ENCODE data around the gene ADH6. TPM values are rescaled to one million over a fixed set of nuclear protein-coding genes. Genes with fewer than 3 reads are reported as not detected.
"Not testable (repeated sequence)": the region's sequence is repeated elsewhere in the genome, so short reads cannot be mapped to it uniquely, and the experiment has no call there.

Gene ADH6
- total RNA-seq, 1 experiment from 2014 or later, result not detected

GRCh38 chr4:99227646-99228045, 8.6 kb upstream of the ADH6 start:
- H3K27ac ChIP-seq; H3K9me2 ChIP-seq (ENCODE audit: insufficient read depth); H3K4me3 ChIP-seq; H4K20me1 ChIP-seq (ENCODE audit: insufficient read depth); H3K4me2 ChIP-seq; H3K79me2 ChIP-seq (ENCODE audit: low read depth); H3K36me3 ChIP-seq (ENCODE audit: low read depth); POLR2A ChIA-PET (ENCODE audit: unreplicated experiment); H3K4me1 ChIP-seq (replicated peaks; ENCODE audit: insufficient read depth); H3F3A ChIP-seq (ENCODE audit: insufficient read depth, low read depth); intact Hi-C loops (cut with micrococcal nuclease; ENCODE audit: unreplicated experiment); H2AFZ ChIP-seq; H3K9me3 ChIP-seq (ENCODE audit: insufficient read depth, low read depth); DNase-seq; H3K27me3 ChIP-seq (ENCODE audit: insufficient read depth, low read depth); CTCF ChIA-PET; BruUV-seq (replicated peaks): not testable (repeated sequence)

- BruUV-seq (replicated peaks), result no TSS peak
- Histone ChIP-seq H3K9me2 (ENCODE audit: insufficient read depth) (no peaks in the 10 kb centered on the region), H3K36me3 (ENCODE audit: low read depth) (no peaks in the 10 kb centered on the region), H3F3A (ENCODE audit: insufficient read depth, low read depth) (no peaks in the 10 kb centered on the region), H3K4me2 (no peak overlapping the region), H3K4me1 (replicated peaks; ENCODE audit: insufficient read depth) (no peaks in the 10 kb centered on the region), H3K27ac (no peak overlapping the region), H2AFZ (no peak overlapping the region), H3K27me3 (ENCODE audit: insufficient read depth, low read depth) (no peaks in the 10 kb centered on the region), H3K9me3 (ENCODE audit: insufficient read depth, low read depth) (no peaks in the 10 kb centered on the region), H4K20me1 (ENCODE audit: insufficient read depth) (no peaks in the 10 kb centered on the region), H3K79me2 (ENCODE audit: low read depth) (no peaks in the 10 kb centered on the region), H3K4me3 (no peak overlapping the region)
- DNase-seq, result no peak
- ChIA-PET POLR2A (ENCODE audit: unreplicated experiment) (no interaction called here), CTCF (no interaction called here)
- TF ChIP-seq CTCF (conservative IDR thresholded peaks at IDR 0.05) (no peak), EZH2 (IDR thresholded peaks at IDR 0.05; ENCODE audit: low read depth) (no peak)
- intact Hi-C loops (cut with micrococcal nuclease; ENCODE audit: unreplicated experiment), result no loop called here
Observed at GRCh38 chr4:99221980-99222379, 2.9 kb upstream of the ADH6 start.

DNA sequence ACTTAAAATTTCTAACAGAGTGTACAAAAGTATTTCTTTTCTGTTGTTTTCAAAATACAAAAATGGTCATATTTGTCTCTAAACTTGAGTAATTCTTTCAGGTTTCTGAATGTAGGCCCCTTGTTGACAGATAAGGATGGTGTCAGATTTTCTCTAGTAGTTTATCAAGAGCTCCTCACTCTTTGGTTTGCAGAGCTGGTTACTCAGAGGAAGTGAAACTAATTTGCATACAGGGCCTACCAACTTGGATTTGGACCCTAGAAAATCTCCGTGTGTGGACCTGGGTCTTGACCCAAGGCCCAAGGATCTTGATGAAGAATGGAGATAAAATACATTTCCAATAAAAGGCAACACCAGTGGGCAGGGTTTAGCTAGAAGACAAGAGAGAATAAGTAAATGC, 433 bp upstream of the ADH6 start:
- no peaks in the 10 kb centered on the region for H3K9me2 ChIP-seq (ENCODE audit: insufficient read depth)
- H3F3A ChIP-seq (ENCODE audit: insufficient read depth, low read depth), result no peaks in the 10 kb centered on the region
- H3K9me3 ChIP-seq (ENCODE audit: insufficient read depth, low read depth), result no peaks in the 10 kb centered on the region
- no peaks in the 10 kb centered on the region for H3K4me1 ChIP-seq (replicated peaks; ENCODE audit: insufficient read depth)
- H3K79me2 ChIP-seq (ENCODE audit: low read depth), result no peaks in the 10 kb centered on the region
- POLR2A ChIA-PET (ENCODE audit: unreplicated experiment), result no interaction called here
- BruUV-seq (replicated peaks), result no TSS peak
- H3K4me3 ChIP-seq, result no peak overlapping the region
- DNase-seq, result no peak
- no peak overlapping the region for H3K4me2 ChIP-seq
- TF ChIP-seq EZH2 (IDR thresholded peaks at IDR 0.05; ENCODE audit: low read depth) (no peak), CTCF (conservative IDR thresholded peaks at IDR 0.05) (no peak)
- intact Hi-C loops (cut with micrococcal nuclease; ENCODE audit: unreplicated experiment), result no loop called here
- H3K36me3 ChIP-seq (ENCODE audit: low read depth), result no peaks in the 10 kb centered on the region
- H2AFZ ChIP-seq, result no peak overlapping the region
- H3K27ac ChIP-seq, result no peak overlapping the region
- CTCF ChIA-PET, result no interaction called here
- H3K27me3 ChIP-seq (ENCODE audit: insufficient read depth, low read depth), result no peaks in the 10 kb centered on the region
- H4K20me1 ChIP-seq (ENCODE audit: insufficient read depth), result no peaks in the 10 kb centered on the region

DNA sequence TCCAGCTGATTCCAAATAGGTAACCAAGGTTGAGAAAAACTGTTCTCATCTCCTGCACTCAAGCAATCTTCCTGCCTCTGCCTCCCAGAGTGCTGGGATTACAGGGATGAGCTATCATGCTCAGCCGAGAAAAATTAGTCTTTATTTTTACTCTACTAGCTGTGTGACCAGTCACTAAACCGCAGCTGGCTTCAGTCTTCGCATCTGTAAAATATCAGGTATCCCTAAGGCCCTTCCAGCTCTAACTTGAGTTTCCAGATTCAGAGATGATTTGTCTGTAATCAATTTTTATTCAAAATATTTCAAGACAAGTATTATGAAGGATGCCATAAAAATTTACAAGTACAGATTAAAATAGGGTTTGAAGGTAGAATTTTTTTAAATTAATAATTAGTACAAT, 3.5 kb downstream of the ADH6 start:
- POLR2A ChIA-PET (ENCODE audit: unreplicated experiment), result no interaction called here
- H4K20me1 ChIP-seq (ENCODE audit: insufficient read depth), result no peaks in the 10 kb centered on the region

More for the DNA sequence above, 3.5 kb downstream of the ADH6 start:
- no TSS peak for BruUV-seq (replicated peaks)
- Histone ChIP-seq H3K4me1 (replicated peaks; ENCODE audit: insufficient read depth) (no peaks in the 10 kb centered on the region), H2AFZ (no peak overlapping the region), H3K79me2 (ENCODE audit: low read depth) (no peaks in the 10 kb centered on the region), H3K27ac (no peak overlapping the region), H3K4me3 (no peak overlapping the region), H3K4me2 (no peak overlapping the region), H3K36me3 (ENCODE audit: low read depth) (no peaks in the 10 kb centered on the region), H3F3A (ENCODE audit: insufficient read depth, low read depth) (no peaks in the 10 kb centered on the region), H3K9me3 (ENCODE audit: insufficient read depth, low read depth) (no peaks in the 10 kb centered on the region), H3K9me2 (ENCODE audit: insufficient read depth) (no peaks in the 10 kb centered on the region), H3K27me3 (ENCODE audit: insufficient read depth, low read depth) (no peaks in the 10 kb centered on the region)
- intact Hi-C loops (cut with micrococcal nuclease; ENCODE audit: unreplicated experiment), result no loop called here
- DNase-seq, result no peak
- TF ChIP-seq CTCF (conservative IDR thresholded peaks at IDR 0.05) (no peak), EZH2 (IDR thresholded peaks at IDR 0.05; ENCODE audit: low read depth) (no peak)
- CTCF ChIA-PET, result interaction anchor here (0.7 kb wide), 1 partner anchor 64 kb away, joined by 7 read pairs; no protein-coding TSS in a partner anchor

All from PC-9 (cell line).